Measurements from ENCODE around the gene TCAP.

GRCh38 chr17:39673335-39674081, 8.4 kb downstream of the TCAP start:
- TF ChIP-seq PBX3 (IDR thresholded peaks at IDR 0.05; ENCODE audit: insufficient replicate concordance, low read depth, low read length), result no peak
- TF ChIP-seq RFX5 (IDR thresholded peaks at IDR 0.05; ENCODE audit: low read depth, low read length), result no peak
